IPS-20b (cell line): Measurements from ENCODE around the gene SLF1.

ENCODE experiments used
- H3K27ac ChIP-seq: one replicate; pipeline ENCODE4 v1.5.1; 2013; ENCODE audit warnings: low read length
- H3K27me3 ChIP-seq: 2 replicates; pipeline ENCODE4 v1.6.1; 2013; ENCODE audit warnings: mild to moderate bottlenecking, low read length, inconsistent platforms; ENCODE audit not compliant: insufficient read depth
- H3K36me3 ChIP-seq: 2 replicates; pipeline ENCODE4 v1.6.1; 2013; ENCODE audit warnings: low read depth, mild to moderate bottlenecking, inconsistent platforms, low read length, moderate library complexity; ENCODE audit not compliant: insufficient read depth
- H3K4me1 ChIP-seq: 2 replicates; pipeline ENCODE4 v1.6.1; 2013; ENCODE audit warnings: mild to moderate bottlenecking, control low read depth, inconsistent platforms, low read length, moderate library complexity; ENCODE audit not compliant: insufficient read depth
- H3K4me3 ChIP-seq: 2 replicates; pipeline ENCODE4 v1.5.1; 2013; ENCODE audit warnings: mild to moderate bottlenecking, low read length, inconsistent platforms
- H3K9ac ChIP-seq: 2 replicates; pipeline ENCODE4 v1.6.1; 2013; ENCODE audit warnings: low read depth, mild to moderate bottlenecking, inconsistent platforms, low read length, moderate library complexity
- H3K9me3 ChIP-seq: 2 replicates; pipeline ENCODE4 v1.6.1; 2013; ENCODE audit warnings: mild to moderate bottlenecking, low read depth, low read length, inconsistent platforms; ENCODE audit not compliant: insufficient read depth

Gene SLF1

GRCh38 chr5:94621763-94622162 is 3.3 kb downstream of the SLF1 start:
- H3K27me3 ChIP-seq = no peaks in the 10 kb centered on the region
- no peak overlapping the region for H3K4me3 ChIP-seq
- H3K36me3 ChIP-seq = no peaks in the 10 kb centered on the region
- no peak overlapping the region for H3K27ac ChIP-seq
- peaks cover 4% of the 10 kb centered on the region; the same call in 1 of the 2 replicates for H3K4me1 ChIP-seq
- H3K9ac ChIP-seq = no peak overlapping the region
- no peaks in the 10 kb centered on the region for H3K9me3 ChIP-seq

GRCh38 chr5:94623011-94623410 is 4.5 kb downstream of the SLF1 start:
- Histone ChIP-seq H3K9me3 (no peaks in the 10 kb centered on the region), H3K27me3 (no peaks in the 10 kb centered on the region), H3K27ac (no peak overlapping the region), H3K4me1 (peaks cover 4% of the 10 kb centered on the region; the same call in 1 of the 2 replicates), H3K4me3 (no peak overlapping the region), H3K9ac (no peak overlapping the region), H3K36me3 (no peaks in the 10 kb centered on the region)

- no peak overlapping the region for H3K9ac ChIP-seq
- no peaks in the 10 kb centered on the region for H3K9me3 ChIP-seq
- no peak overlapping the region for H3K27ac ChIP-seq
- H3K4me1 ChIP-seq = peaks cover 4% of the 10 kb centered on the region; the same call in 1 of the 2 replicates
- H3K27me3 ChIP-seq = no peaks in the 10 kb centered on the region
- no peak overlapping the region for H3K4me3 ChIP-seq
- H3K36me3 ChIP-seq = peaks cover 3% of the 10 kb centered on the region
Observed at GRCh38 chr5:94623877-94624276, 5.4 kb downstream of the SLF1 start.

- Histone ChIP-seq H3K36me3 (peaks cover 34% of the 10 kb centered on the region), H3K9ac (no peak overlapping the region), H3K4me3 (no peak overlapping the region), H3K27ac (no peak overlapping the region), H3K27me3 (no peaks in the 10 kb centered on the region), H3K9me3 (no peaks in the 10 kb centered on the region), H3K4me1 (no peaks in the 10 kb centered on the region)
Observed at GRCh38 chr5:94627191-94627590, 8.7 kb downstream of the SLF1 start.

DNA sequence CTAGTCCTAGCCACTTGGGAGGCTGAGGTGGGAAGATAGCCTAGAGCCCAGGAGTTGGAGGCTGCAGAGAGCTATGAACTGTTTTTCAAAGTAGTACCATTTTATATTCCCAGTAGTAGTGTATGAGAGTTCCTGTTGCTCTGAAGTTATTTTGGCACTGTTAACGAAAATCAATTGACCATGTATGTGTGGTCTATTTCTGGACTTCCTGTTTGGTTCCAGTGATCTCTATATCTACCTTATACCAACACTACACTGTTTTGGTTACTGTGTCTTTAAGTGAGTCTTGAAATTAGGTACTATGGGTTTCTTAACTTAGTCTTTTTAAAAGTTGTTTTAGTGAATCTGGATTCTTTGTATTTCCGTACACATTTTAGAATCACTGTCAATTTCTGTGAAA is 13.6 kb downstream of the SLF1 start:
- H3K9ac ChIP-seq = no peak overlapping the region
- H3K9me3 ChIP-seq = no peaks in the 10 kb centered on the region
- no peak overlapping the region for H3K27ac ChIP-seq
- H3K27me3 ChIP-seq = no peaks in the 10 kb centered on the region
- peaks cover 48% of the 10 kb centered on the region for H3K36me3 ChIP-seq
- no peaks in the 10 kb centered on the region for H3K4me1 ChIP-seq
- H3K4me3 ChIP-seq = no peak overlapping the region

- no peak overlapping the region for H3K9ac ChIP-seq
- H3K9me3 ChIP-seq = peaks cover 25% of the 10 kb centered on the region
- H3K4me1 ChIP-seq = no peaks in the 10 kb centered on the region
- peaks cover 34% of the 10 kb centered on the region for H3K36me3 ChIP-seq
- no peaks in the 10 kb centered on the region for H3K27me3 ChIP-seq
- no peak overlapping the region for H3K27ac ChIP-seq
- H3K4me3 ChIP-seq = no peak overlapping the region
Observed at GRCh38 chr5:94640176-94640575, 21.7 kb downstream of the SLF1 start.

DNA sequence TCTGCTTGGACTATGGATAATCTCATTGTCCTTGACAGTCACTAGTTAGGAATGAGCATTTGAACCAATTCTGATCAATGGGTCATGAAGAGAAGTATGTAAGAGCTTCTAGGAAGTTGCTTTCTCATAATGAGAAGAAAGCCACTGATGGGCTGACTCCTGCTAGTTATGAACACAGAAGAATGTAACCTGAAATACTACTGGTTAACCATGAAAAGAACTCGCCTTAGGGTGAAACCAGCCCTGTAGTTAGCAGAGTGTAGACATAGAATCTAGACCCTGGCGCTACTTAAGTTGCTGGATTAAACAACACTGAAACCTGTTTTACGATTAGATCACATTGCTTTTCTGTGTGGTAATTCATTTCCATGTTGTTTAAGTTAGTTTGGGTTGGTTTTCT is 26.6 kb downstream of the SLF1 start:
- peaks cover 8% of the 10 kb centered on the region for H3K9me3 ChIP-seq
- H3K27me3 ChIP-seq = no peaks in the 10 kb centered on the region
- H3K9ac ChIP-seq = no peak overlapping the region
- no peak overlapping the region for H3K4me3 ChIP-seq
- H3K36me3 ChIP-seq = peaks cover 32% of the 10 kb centered on the region
- no peaks in the 10 kb centered on the region for H3K4me1 ChIP-seq
- no peak overlapping the region for H3K27ac ChIP-seq

DNA sequence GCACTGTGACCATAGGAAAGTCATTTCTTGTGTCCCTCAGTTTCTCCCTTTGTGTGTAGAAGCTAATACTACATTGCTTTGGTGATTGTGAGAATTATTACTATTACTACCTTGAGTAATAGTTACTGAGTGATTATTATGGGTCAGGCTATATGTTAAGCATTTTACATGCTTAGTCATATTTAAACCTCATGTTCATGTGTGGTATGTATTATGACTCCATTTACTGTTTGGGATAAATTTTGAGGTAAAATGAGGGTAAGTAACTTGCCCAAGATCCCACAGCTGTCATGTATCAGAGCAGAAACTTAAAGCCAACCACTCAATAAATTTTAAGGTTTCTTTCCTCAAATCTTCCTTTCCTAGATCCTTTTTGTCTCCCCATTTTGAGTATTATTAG is 28.3 kb downstream of the SLF1 start:
- Histone ChIP-seq H3K36me3 (peaks cover 24% of the 10 kb centered on the region), H3K4me3 (no peak overlapping the region), H3K27me3 (no peaks in the 10 kb centered on the region), H3K9me3 (no peaks in the 10 kb centered on the region), H3K4me1 (no peaks in the 10 kb centered on the region), H3K27ac (no peak overlapping the region), H3K9ac (no peak overlapping the region)

DNA sequence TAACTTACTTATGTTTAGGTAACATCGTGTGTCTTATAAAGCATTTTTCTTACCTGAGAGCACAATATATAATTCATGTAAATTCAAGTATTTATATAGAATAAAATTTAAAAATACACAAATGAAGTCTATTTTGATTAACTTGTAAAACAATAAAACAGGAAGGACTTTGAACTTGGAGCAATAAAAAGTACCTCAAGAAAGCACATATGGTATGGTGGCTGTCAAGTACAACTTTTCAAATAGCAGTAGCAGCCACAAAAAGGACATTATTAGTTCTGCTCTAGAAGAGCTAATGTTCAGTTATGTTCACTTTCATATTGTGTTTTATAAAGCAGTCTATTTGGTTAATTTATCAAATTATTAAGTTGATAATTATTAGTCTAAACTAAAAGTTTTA is 31.4 kb downstream of the SLF1 start:
- Histone ChIP-seq H3K36me3 (peaks cover 36% of the 10 kb centered on the region), H3K9ac (no peak overlapping the region)

DNA sequence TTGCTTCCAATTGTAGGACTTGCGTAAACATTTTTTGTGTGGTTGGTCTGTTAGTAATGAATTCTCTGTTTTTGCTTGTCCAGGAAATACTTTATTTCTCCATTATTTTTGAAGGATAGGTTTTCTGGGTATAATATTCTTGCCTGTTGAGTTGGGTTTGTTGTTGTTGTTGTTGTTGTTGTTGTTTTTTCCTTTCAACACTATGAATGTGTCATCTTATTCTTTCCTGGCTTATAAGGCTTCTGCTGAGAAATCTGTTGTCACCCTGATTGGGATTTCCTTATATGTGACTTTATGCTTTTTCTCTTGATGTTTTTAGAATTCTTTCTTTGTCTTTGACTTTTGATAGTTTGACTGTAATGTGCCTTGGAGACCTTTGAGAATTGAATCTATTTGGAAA is 39.8 kb downstream of the SLF1 start:
- peaks cover 26% of the 10 kb centered on the region for H3K9me3 ChIP-seq
- peaks cover 51% of the 10 kb centered on the region for H3K36me3 ChIP-seq
- no peak overlapping the region for H3K9ac ChIP-seq
- no peak overlapping the region for H3K4me3 ChIP-seq
- no peak overlapping the region for H3K27ac ChIP-seq
- H3K27me3 ChIP-seq = no peaks in the 10 kb centered on the region
- no peaks in the 10 kb centered on the region for H3K4me1 ChIP-seq

More for the DNA sequence above, 31.4 kb downstream of the SLF1 start:
- Histone ChIP-seq H3K9me3 (0 out of 2 replicates have a peak, but pooled peaks cover 8% of the 10 kb centered on the region), H3K27me3 (no peaks in the 10 kb centered on the region), H3K4me3 (no peak overlapping the region), H3K4me1 (no peaks in the 10 kb centered on the region), H3K27ac (no peak overlapping the region)

DNA sequence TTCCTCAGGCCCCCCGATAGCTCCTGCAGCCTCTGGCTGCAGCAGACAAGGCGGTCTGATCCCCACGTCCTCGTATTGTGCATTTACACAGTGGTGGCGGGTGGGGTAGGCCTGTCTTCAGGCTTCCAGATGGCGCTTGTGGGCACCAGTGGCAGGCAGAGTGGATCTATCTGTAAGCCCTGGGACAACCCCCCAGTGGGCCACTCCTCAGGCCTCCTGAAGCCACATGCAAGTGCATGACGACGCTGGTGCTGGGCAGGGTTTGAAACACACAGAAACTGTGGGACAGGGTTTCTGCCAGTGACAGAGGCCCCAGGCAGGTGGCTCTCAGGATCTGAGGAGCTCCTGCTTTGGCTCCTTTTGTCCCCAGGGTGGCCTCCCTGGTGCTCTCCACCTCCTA is 42.0 kb downstream of the SLF1 start:
- H3K9me3 ChIP-seq = peaks cover 15% of the 10 kb centered on the region; the same call in 1 of the 2 replicates
- H3K9ac ChIP-seq = no peak overlapping the region
- no peaks in the 10 kb centered on the region for H3K27me3 ChIP-seq
- H3K4me3 ChIP-seq = no peak overlapping the region
- H3K36me3 ChIP-seq = peaks cover 47% of the 10 kb centered on the region
- no peak overlapping the region for H3K27ac ChIP-seq
- H3K4me1 ChIP-seq = no peaks in the 10 kb centered on the region

- no peak overlapping the region for H3K27ac ChIP-seq
- no peaks in the 10 kb centered on the region for H3K4me1 ChIP-seq
- H3K9me3 ChIP-seq = peaks cover 15% of the 10 kb centered on the region; the same call in 1 of the 2 replicates
- H3K36me3 ChIP-seq = peaks cover 46% of the 10 kb centered on the region
- H3K9ac ChIP-seq = no peak overlapping the region
- H3K27me3 ChIP-seq = no peaks in the 10 kb centered on the region
- H3K4me3 ChIP-seq = no peak overlapping the region
Observed at GRCh38 chr5:94661086-94661485, 42.6 kb downstream of the SLF1 start.

DNA sequence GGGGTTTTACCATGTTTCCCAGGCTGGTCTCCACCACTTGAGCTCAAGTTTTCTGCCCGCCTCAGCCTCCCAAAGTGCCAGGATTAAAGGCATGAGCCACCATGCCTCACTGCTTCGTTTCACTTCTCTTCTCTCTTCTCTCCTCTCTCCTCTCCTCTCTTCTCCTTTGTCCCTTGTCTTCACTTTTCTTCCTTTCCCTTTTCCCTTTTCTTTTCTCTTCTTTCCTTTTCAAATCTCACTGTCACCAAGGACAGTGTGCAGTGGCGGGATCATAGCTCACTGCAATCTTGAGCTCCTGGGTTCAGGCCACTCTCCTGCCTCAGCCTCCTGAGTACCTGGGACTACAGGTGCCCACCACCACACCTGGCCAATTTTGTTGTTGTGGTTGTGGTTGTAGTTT is 49.5 kb downstream of the SLF1 start:
- H3K9ac ChIP-seq = no peak overlapping the region
- no peak overlapping the region for H3K27ac ChIP-seq
- no peak overlapping the region for H3K4me3 ChIP-seq
- H3K9me3 ChIP-seq = no peaks in the 10 kb centered on the region
- H3K36me3 ChIP-seq = peaks cover 40% of the 10 kb centered on the region
- no peaks in the 10 kb centered on the region for H3K4me1 ChIP-seq
- no peaks in the 10 kb centered on the region for H3K27me3 ChIP-seq
